Stimulated activated CD8-positive, alpha-beta memory T cell treated with anti-CD3 and anti-CD28 coated beads, Interleukin-4, amount 100 ng/mL, for 1 hour (primary cell): ENCODE data around the gene ERFL.
"Not testable (repeated sequence)": the region's sequence is repeated elsewhere in the genome, so short reads cannot be mapped to it uniquely, and the experiment has no call there.

Source experiments
- DNase-seq, 2 donors: peaks; one replicate each; pipeline ENCODE4 v3.0.0-alpha.2; 2020; ENCODE audit warnings: low read depth in 2 of 2, low spot score in 1 of 2

ERFL gene

DNA sequence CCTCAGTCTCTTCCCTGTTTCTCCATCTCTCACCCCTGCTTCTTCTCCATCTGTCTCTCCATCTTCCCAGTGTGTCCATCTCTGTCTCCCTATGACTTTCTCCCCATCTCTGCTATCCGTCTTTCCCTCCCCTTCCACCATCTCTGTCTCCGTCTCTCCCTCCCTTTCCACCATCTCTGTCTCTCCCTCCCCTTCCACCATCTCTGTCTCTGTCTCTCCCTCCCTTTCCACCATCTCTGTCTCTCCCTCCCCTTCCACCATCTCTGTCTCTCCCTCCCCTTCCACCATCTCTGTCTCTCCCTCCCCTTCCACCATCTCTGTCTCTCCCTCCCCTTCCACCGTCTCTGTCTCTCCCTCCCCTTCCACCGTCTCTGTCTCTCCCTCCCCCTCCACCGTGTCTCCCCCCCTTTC, 13.8 kb downstream of the ERFL start:
- not testable (repeated sequence) for DNase-seq

DNA sequence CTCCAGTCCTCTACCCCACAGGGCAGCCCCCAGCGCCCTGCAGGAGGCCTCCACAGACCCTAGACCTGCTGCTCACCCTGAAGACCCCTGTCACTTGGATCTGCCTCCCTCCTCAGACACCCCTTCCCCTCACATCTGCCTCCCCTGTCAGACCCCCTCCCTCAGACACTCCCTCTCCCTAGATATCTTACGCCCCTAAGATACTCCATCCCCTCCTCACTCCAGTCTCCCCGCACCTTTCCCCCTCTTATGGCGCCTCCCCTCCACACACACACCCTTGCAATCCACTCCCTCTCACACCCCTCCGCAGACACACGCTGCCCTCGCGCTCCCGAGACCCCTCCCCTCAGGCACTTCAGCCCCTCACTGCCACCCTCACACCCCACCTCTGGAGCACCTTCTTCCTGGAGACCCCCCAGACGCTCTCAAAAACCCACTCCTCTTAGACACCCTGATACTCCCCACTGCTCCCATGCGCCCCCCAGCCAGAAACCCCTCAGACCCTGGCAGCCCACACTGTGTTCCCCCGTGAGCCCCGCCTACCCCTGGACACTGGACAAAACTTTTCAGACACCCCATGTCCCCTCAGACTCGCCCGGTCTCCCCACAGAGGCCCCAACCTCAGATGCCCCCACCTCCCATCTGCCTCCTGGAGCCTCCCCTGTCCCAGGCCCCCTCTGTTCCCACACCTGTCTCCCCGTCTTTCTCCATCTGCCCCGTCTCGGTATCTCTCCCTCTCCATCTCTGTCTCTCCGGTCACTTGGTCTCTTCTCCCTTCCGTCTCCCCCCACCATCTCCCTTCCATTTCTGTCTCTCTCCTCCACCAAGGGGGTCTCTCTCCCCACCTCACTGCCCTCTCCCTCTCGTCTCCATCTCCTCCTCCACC, 14.5 kb downstream of the ERFL start:
- no peak for DNase-seq

GRCh38 chr19:41912899-41913537, 15.2 kb downstream of the ERFL start:
- DNase-seq, result no peak

DNA sequence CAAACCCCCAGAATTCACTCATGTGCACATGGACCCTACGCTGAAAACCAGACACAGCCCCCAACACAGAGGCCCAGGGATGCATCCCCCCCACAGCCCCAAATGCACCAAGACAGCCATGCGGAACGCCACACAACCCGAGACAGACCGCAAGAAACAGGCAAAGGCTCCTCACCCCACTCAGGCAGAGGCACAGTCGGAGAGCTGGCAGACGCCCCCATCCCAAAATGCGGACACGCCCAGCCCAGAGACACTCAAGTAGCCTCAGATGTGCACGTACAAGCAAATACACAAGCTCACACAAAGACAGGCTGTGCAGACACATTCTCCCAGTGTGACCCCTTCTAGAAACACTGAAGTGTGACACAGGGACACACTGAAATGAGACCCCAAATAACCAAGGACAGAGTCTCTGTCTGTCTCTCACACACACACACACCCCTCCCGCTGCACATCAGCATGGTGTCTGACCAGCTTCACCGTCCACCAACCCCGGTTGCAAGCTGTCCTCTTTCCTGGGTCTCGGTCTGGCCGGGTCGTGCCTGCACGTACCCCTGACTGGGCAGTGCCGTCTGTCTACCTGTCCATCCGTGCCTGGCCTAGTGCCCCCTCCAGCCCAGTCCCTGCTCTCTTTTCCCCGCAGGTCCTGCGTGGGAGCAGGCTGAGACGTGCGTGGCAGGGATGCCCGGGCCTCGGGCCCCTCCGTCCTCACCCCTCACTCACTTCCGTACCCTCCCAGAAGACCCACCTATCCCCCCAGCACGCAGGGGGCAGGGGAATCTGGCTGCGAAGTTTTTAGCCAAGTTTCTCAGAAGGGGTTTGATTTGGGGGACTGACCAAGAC, 16.1 kb downstream of the ERFL start:
- DNase-seq, result no peak

- DNase-seq, result no peak
These were observed 17.0 kb downstream of the ERFL start for GRCh38 chr19:41910992-41911888.

- DNase-seq, result no peak
These were observed 17.8 kb downstream of the ERFL start for GRCh38 chr19:41910240-41910991.

- DNase-seq, result no peak
These were observed 18.5 kb downstream of the ERFL start for GRCh38 chr19:41909706-41910105.

DNA sequence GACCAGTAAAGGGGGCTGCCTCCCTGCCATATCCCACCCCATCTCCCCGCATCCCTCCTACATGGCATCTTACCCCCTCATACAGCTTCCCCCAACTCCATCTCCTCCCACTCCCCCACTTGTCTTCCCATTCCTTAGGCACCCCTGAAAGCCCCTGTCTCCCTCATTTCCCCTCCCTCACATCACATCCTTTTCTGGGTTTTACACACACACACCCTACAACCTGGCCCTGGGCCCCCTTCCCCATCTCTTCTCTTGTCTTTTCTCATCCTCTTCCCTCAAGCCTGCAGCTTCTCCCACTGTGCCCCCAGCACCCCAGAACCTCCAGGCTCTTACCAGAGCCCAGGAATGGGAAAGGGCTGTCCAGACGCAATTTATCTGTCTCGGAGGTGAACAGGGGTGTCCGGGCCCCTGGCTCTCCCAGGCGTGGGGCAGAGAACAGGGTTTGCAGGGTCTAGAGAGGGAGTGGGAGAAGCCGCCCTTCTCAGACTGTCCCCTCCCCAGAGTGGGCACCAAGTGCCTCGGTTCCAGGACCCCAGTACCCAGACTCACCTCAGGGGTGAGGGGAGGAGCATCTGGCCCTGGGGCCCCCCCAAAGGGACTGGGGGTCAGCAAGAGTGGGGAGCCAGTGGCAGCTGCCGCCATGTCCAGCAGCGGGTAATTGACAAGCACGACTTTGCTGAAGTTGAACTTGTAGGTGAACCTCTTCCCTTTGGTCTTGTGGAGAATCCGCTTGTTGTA, 19.4 kb downstream of the ERFL start:
- no peak for DNase-seq

GRCh38 chr19:41907994-41908615, 20.1 kb downstream of the ERFL start:
- no peak for DNase-seq

DNA sequence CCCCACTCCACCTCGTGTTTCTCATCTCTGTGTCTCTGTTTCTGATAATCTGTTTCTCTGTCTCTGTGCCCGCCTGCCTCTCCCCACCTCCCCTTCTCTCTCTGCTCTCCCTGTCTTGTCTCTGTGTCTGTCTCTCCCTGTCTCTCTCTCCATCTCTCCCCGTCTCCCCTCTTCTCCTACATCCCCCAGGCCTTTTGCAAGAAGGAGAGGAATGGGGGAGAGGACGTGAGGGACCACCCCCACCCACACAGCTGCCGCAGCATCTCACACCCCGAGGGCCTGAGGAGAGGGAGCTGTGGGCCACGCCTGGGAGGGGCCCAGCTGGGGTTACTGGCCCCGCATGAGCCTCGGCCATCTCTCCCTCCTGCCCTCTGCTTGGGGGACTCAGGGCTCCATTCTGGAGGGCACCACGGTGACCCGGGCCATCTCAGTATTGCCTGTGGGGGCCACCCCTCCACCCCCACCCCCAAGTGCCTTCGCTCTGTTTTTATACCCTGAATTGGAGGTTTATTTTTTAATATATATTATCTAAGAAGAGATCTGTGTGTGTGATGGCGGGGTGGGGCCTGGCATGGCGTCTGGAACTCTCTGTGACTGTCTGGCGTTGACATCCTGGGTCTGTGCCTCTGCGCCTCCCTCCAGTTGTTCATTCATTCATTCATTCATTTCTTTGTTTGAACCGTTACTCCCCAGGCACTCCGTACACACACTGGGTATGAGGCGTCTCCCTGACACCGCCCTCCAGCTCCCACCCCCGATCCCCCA, 21.2 kb downstream of the ERFL start:
- DNase-seq, result no peak

DNA sequence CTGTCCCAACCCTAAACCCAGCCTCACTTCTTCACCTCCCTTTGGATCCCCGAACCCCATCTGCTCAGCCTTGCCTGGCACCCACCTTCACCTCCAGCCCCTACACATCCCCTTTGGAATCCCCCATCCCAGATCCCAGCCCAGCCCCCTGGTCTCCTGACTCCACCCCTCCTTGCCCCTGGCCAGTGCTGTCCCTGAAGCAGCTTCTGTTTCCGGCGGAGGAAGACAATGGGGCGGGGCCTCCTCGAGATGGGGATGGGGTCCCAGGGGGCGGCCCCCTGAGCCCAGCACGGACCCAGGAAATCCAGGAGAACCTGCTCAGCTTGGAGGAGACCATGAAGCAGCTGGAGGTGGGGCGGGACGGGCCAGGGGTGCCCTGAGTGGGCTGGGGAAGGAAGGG, 22.0 kb downstream of the ERFL start:
- no peak for DNase-seq

- no peak for DNase-seq
These were observed 22.8 kb downstream of the ERFL start for GRCh38 chr19:41905273-41906002.

DNA sequence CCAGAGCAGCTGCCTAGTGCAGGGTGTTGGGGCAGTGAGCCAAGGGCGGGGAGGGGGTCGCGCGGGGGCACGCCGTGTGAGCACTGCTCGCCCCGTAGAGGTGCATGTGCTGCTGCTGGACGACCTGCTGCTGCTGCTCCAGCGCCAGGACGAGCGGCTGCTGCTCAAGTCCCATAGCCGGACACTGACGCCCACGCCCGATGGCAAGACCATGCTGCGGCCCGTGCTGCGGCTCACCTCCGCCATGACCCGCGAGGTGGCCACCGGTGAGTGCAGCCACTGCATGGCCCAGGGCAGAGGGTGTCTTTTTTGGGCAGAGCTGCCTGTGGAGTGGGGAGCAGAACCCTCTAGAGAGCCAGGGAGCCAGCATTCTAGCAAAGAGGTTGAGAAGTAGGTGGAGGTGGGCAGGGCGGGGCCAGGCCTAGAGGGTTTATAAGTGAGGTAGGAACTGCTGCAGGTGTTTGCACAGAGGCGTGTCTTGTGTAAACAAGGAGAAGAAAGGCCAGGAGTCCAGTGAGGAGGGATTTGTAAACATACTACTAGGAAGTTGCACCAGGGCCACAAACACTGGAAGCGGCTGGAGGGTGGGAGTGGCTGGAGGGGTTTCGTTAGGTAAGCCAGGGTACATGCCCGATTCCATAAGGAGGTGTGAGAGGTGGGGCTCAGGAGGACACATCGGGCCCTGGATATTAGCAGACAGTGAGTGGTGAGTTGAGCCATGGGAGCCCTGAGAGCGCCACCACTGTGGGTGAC, 24.0 kb downstream of the ERFL start:
- DNase-seq, result no peak

DNA sequence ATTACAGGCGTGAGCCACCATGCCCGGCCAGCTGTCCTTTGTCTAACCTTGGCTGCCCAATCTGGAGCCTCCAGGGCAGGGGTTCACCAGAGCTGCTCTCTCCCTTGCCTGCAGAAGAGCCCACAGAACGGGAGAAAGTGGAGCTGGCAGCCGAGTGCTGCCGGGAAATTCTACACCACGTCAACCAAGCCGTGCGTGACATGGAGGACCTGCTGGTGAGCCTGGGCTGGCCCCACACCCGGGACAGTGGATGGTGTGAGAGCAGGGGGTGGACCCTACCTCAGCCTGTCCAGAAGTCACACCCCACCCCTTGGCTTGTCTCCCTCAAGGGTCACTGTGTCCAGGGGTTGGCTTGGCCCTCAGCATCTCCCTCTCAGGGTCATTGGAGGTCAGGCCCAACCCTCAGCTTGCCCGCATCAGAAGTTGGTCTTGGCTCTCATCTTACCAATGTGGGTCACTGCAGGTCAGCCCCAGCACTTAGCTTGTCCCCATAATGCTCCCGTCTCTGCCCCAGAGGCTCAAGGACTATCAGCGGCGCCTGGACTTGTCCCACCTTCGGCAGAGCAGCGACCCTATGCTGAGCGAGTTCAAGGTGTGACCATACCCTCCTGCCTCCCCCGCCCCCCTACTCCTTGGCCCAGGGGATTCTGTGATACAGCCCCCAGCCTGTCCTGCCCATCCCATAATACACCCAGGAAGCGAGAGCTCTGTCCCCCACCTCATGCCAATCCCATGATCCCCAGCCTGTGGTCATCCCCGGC, 24.9 kb downstream of the ERFL start:
- no peak for DNase-seq

DNA sequence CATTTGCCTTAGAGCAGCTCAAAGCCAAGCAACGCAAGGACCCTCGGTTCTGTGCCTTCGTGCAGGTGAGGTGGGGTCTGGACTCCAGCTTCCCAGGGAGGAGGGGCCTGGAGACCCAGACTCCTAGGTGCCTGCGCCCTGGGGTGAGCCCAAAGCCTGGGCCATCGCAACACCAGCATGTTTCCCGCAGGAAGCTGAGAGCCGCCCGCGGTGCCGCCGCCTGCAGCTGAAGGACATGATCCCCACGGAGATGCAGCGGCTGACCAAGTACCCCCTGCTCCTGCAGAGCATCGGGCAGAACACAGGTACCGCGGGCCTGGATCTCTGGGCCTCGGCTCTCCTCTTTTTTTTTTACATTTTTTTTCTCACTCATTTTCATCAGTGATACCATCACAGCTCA, 25.7 kb downstream of the ERFL start:
- DNase-seq, result no peak
